Activated CD8-positive, alpha-beta memory T cell treated with anti-CD3 and anti-CD28 coated beads, Interleukin-2, amount 10 ng/mL, durations not matched to agents 7 days and 5 days (primary cell): Measurements from ENCODE around the gene ZFP91. TPM values are rescaled to one million over a fixed set of nuclear protein-coding genes. Genes with fewer than 3 reads are reported as not detected.

ENCODE experiments used
- ATAC-seq: fragments of 150-1000 bp; cut with Tn5 transposase; one replicate; pipeline ENCODE4 v1.10.0; 2021; ENCODE audit warnings: moderate library complexity
- CTCF ChIA-PET: fragments of 350-600 bp; sonication (Branson Sonifier 250); formaldehyde crosslinking; loops from one replicate; lab custom pipeline; 2021; ENCODE audit warnings: antibody characterized with exemption; lab: Charles Lee
- DNase-seq: peaks from one replicate; pipeline ENCODE4 v3.0.0-alpha.2; 2020
- H3K27ac Mint-ChIP-seq: one replicate; pipeline ENCODE4 v1.8.0; 2021; ENCODE audit warnings: mild to moderate bottlenecking, mixed read lengths
- H3K27me3 Mint-ChIP-seq: one replicate; pipeline ENCODE4 v1.8.0; 2021; ENCODE audit warnings: mixed read lengths
- H3K36me3 Mint-ChIP-seq: one replicate; pipeline ENCODE4 v1.8.0; 2021; ENCODE audit warnings: mild to moderate bottlenecking, mixed read lengths
- H3K4me1 Mint-ChIP-seq: one replicate; pipeline ENCODE4 v1.8.0; 2021; ENCODE audit warnings: mixed read lengths
- H3K4me3 Mint-ChIP-seq: one replicate; pipeline ENCODE4 v1.8.0; 2021; ENCODE audit warnings: mild to moderate bottlenecking, moderate library complexity, mixed read lengths
- H3K9me3 Mint-ChIP-seq: one replicate; pipeline ENCODE4 v1.8.0; 2022; ENCODE audit warnings: low read depth, mixed read lengths
- total RNA-seq, 2 experiments: library from RNA; stranded (reverse); gene quantifications; one replicate each; pipeline ENCODE4 v1.2.3, GENCODE V29; 2021

ZFP91 gene
- total RNA-seq, 2 experiments from 2014 or later: 54.8 to 69.7 TPM

GRCh38 chr11:58625086-58625485 lies 46.2 kb downstream of the ZFP91 start:
- Mint-ChIP-seq H3K27me3 (no peaks in the 10 kb centered on the region), H3K27ac (no peak overlapping the region), H3K4me3 (no peak overlapping the region), H3K4me1 (peaks cover 2% of the 10 kb centered on the region), H3K9me3 (no peaks in the 10 kb centered on the region), H3K36me3 (peaks cover 32% of the 10 kb centered on the region)
- CTCF ChIA-PET: no interaction called here
- DNase-seq (no peak), ATAC-seq (no peak)

- no peak overlapping the region for H3K27ac Mint-ChIP-seq
- H3K4me3 Mint-ChIP-seq: no peak overlapping the region
- H3K4me1 Mint-ChIP-seq: peaks cover 2% of the 10 kb centered on the region
- no peaks in the 10 kb centered on the region for H3K27me3 Mint-ChIP-seq
- ATAC-seq: no peak
- H3K36me3 Mint-ChIP-seq: peaks cover 29% of the 10 kb centered on the region
- CTCF ChIA-PET: no interaction called here
- no peak for DNase-seq
- no peaks in the 10 kb centered on the region for H3K9me3 Mint-ChIP-seq
These were observed 47.1 kb downstream of the ZFP91 start for GRCh38 chr11:58625826-58626460.

GRCh38 chr11:58626934-58627483 lies 48.1 kb downstream of the ZFP91 start:
- ATAC-seq: no peak
- no peaks in the 10 kb centered on the region for H3K4me1 Mint-ChIP-seq
- H3K36me3 Mint-ChIP-seq: peaks cover 32% of the 10 kb centered on the region
- DNase-seq: no peak
- H3K9me3 Mint-ChIP-seq: no peaks in the 10 kb centered on the region
- H3K4me3 Mint-ChIP-seq: no peak overlapping the region
- CTCF ChIA-PET: no interaction called here
- no peaks in the 10 kb centered on the region for H3K27me3 Mint-ChIP-seq
- no peak overlapping the region for H3K27ac Mint-ChIP-seq

- Mint-ChIP-seq H3K4me1 (no peaks in the 10 kb centered on the region), H3K9me3 (no peaks in the 10 kb centered on the region), H3K36me3 (peaks cover 21% of the 10 kb centered on the region), H3K27ac (no peak overlapping the region), H3K4me3 (no peak overlapping the region), H3K27me3 (no peaks in the 10 kb centered on the region)
- CTCF ChIA-PET: interaction anchor here (0.7 to 1.8 kb wide), 4 partner anchors 16 to 55 kb away, joined by 3 to 5 read pairs (median 4); no protein-coding TSS in a partner anchor
- no peak for DNase-seq
- ATAC-seq: no peak
These were observed 49.6 kb downstream of the ZFP91 start for GRCh38 chr11:58628446-58628845.

- no peak overlapping the region for H3K4me3 Mint-ChIP-seq
- H3K27me3 Mint-ChIP-seq: no peaks in the 10 kb centered on the region
- no peak for DNase-seq
- H3K36me3 Mint-ChIP-seq: peaks cover 13% of the 10 kb centered on the region
- H3K9me3 Mint-ChIP-seq: no peaks in the 10 kb centered on the region
- ATAC-seq: no peak
- no peaks in the 10 kb centered on the region for H3K4me1 Mint-ChIP-seq
- no peak overlapping the region for H3K27ac Mint-ChIP-seq
- CTCF ChIA-PET: interaction anchor here (0.8 to 1.7 kb wide), 14 partner anchors 10 to 906 kb away, joined by 3 to 11 read pairs (median 4); partner anchors contain the start of gene LPXN
These were observed 51.0 kb downstream of the ZFP91 start for GRCh38 chr11:58629857-58630256.

GRCh38 chr11:58631378-58631777 lies 52.5 kb downstream of the ZFP91 start:
- Mint-ChIP-seq H3K27ac (peak overlapping the region; percentile 1), H3K4me1 (no peaks in the 10 kb centered on the region), H3K9me3 (no peaks in the 10 kb centered on the region), H3K27me3 (no peaks in the 10 kb centered on the region), H3K36me3 (peaks cover 7% of the 10 kb centered on the region), H3K4me3 (no peak overlapping the region)
- CTCF ChIA-PET: no interaction called here
- no peak for ATAC-seq
- no peak for DNase-seq

GRCh38 chr11:58632510-58632909 lies 53.6 kb downstream of the ZFP91 start:
- Mint-ChIP-seq H3K27ac (no peak overlapping the region), H3K9me3 (no peaks in the 10 kb centered on the region), H3K27me3 (no peaks in the 10 kb centered on the region), H3K4me3 (no peak overlapping the region), H3K36me3 (peaks cover 5% of the 10 kb centered on the region), H3K4me1 (no peaks in the 10 kb centered on the region)
- DNase-seq (no peak), ATAC-seq (no peak)
- CTCF ChIA-PET: interaction anchor here (1.7 kb wide), 1 partner anchor 20 kb away, joined by 5 read pairs; no protein-coding TSS in a partner anchor

GRCh38 chr11:58636587-58636986 lies 57.7 kb downstream of the ZFP91 start:
- H3K4me3 Mint-ChIP-seq: no peak overlapping the region
- no peak overlapping the region for H3K27ac Mint-ChIP-seq
- no peaks in the 10 kb centered on the region for H3K9me3 Mint-ChIP-seq
- ATAC-seq (no peak), DNase-seq (no peak)
- no peaks in the 10 kb centered on the region for H3K27me3 Mint-ChIP-seq
- CTCF ChIA-PET: interaction anchor here (1.7 kb wide), 1 partner anchor 17 kb away, joined by 5 read pairs; no protein-coding TSS in a partner anchor
- H3K4me1 Mint-ChIP-seq: peaks cover 7% of the 10 kb centered on the region
- H3K36me3 Mint-ChIP-seq: peaks cover 2% of the 10 kb centered on the region

- ATAC-seq (no peak), DNase-seq (no peak)
- H3K9me3 Mint-ChIP-seq: no peaks in the 10 kb centered on the region
- no peaks in the 10 kb centered on the region for H3K36me3 Mint-ChIP-seq
- CTCF ChIA-PET: interaction anchor here (1.1 to 1.7 kb wide), 2 partner anchors 16 to 70 kb away, joined by 3 to 5 read pairs; no protein-coding TSS in a partner anchor
- H3K4me1 Mint-ChIP-seq: peaks cover 7% of the 10 kb centered on the region
- H3K27ac Mint-ChIP-seq: no peak overlapping the region
- no peak overlapping the region for H3K4me3 Mint-ChIP-seq
- no peaks in the 10 kb centered on the region for H3K27me3 Mint-ChIP-seq
These were observed 58.5 kb downstream of the ZFP91 start for GRCh38 chr11:58637371-58637770.

- peaks cover 2% of the 10 kb centered on the region for H3K36me3 Mint-ChIP-seq
- CTCF ChIA-PET: interaction anchor here (2.0 kb wide), 1 partner anchor 10 kb away, joined by 7 read pairs; no protein-coding TSS in a partner anchor
- no peaks in the 10 kb centered on the region for H3K9me3 Mint-ChIP-seq
- no peaks in the 10 kb centered on the region for H3K27me3 Mint-ChIP-seq
- no peak overlapping the region for H3K4me3 Mint-ChIP-seq
- no peak overlapping the region for H3K27ac Mint-ChIP-seq
- ATAC-seq (no peak), DNase-seq (no peak)
- H3K4me1 Mint-ChIP-seq: peaks cover 7% of the 10 kb centered on the region
These were observed 60.2 kb downstream of the ZFP91 start for GRCh38 chr11:58639103-58639502.

GRCh38 chr11:58639669-58640068 lies 60.8 kb downstream of the ZFP91 start:
- CTCF ChIA-PET: interaction anchor here (2.0 kb wide), 1 partner anchor 10 kb away, joined by 7 read pairs; no protein-coding TSS in a partner anchor
- DNase-seq (no peak), ATAC-seq (no peak)
- no peaks in the 10 kb centered on the region for H3K27me3 Mint-ChIP-seq
- H3K27ac Mint-ChIP-seq: no peak overlapping the region
- H3K4me1 Mint-ChIP-seq: peaks cover 7% of the 10 kb centered on the region
- peaks cover 2% of the 10 kb centered on the region for H3K36me3 Mint-ChIP-seq
- no peaks in the 10 kb centered on the region for H3K9me3 Mint-ChIP-seq
- H3K4me3 Mint-ChIP-seq: no peak overlapping the region

GRCh38 chr11:58640386-58641023 lies 61.6 kb downstream of the ZFP91 start:
- Mint-ChIP-seq H3K27ac (no peak overlapping the region), H3K4me1 (peaks cover 7% of the 10 kb centered on the region), H3K36me3 (peaks cover 2% of the 10 kb centered on the region), H3K27me3 (peaks cover 2% of the 10 kb centered on the region), H3K9me3 (peaks cover 2% of the 10 kb centered on the region), H3K4me3 (no peak overlapping the region)
- CTCF ChIA-PET: interaction anchor here (2.0 kb wide), 1 partner anchor 11 kb away, joined by 7 read pairs; no protein-coding TSS in a partner anchor
- peak; percentile 36 for ATAC-seq
- DNase-seq: no peak

- no peak for DNase-seq
- no peak overlapping the region for H3K4me3 Mint-ChIP-seq
- no peak for ATAC-seq
- H3K36me3 Mint-ChIP-seq: peaks cover 2% of the 10 kb centered on the region
- CTCF ChIA-PET: no interaction called here
- peaks cover 2% of the 10 kb centered on the region for H3K27me3 Mint-ChIP-seq
- peaks cover 2% of the 10 kb centered on the region for H3K9me3 Mint-ChIP-seq
- no peak overlapping the region for H3K27ac Mint-ChIP-seq
- H3K4me1 Mint-ChIP-seq: peaks cover 7% of the 10 kb centered on the region
These were observed 62.5 kb downstream of the ZFP91 start for GRCh38 chr11:58641341-58641740.
